Kidney (tissue), 14 donors: ENCODE data around the gene CAMK2A. TPM values are rescaled to one million over a fixed set of nuclear protein-coding genes. Genes with fewer than 3 reads are reported as not detected.

Experiments used
- DNase-seq, 5 donors: peaks; one replicate each; pipeline ENCODE4 v3.0.0-alpha.2; 2013 to 2020
- FAIRE-seq: peaks from 2 replicates; lab custom pipeline; 2012; peaks lifted over from hg19 to GRCh38; lab: Jason Lieb, UNC
- H3K27ac ChIP-seq, 2 donors: one replicate each; pipeline ENCODE4 v1.7.0; 2013; ENCODE audit warnings: low read depth in 2 of 2, low read length in 2 of 2, inconsistent platforms in 1 of 2
- H3K27me3 ChIP-seq: one replicate; pipeline ENCODE4 v1.7.1; 2013; ENCODE audit warnings: low read length, inconsistent platforms; ENCODE audit not compliant: control insufficient read depth, insufficient read depth
- H3K36me3 ChIP-seq, 3 donors: one replicate each; pipeline versions ENCODE4 v1.7.0 to v1.7.1; 2013; ENCODE audit warnings: low read length in 3 of 3, control low read depth in 1 of 3, inconsistent platforms in 1 of 3; ENCODE audit not compliant: insufficient read depth in 3 of 3, control insufficient read depth in 2 of 3
- H3K4me1 ChIP-seq, 3 donors: one replicate each; pipeline versions ENCODE4 v1.7.0 to v1.7.1; 2013; ENCODE audit warnings: low read length in 3 of 3, inconsistent platforms in 1 of 3, low read depth in 1 of 3; ENCODE audit not compliant: control insufficient read depth in 2 of 3, insufficient read depth in 2 of 3
- H3K4me3 ChIP-seq, 3 donors: one replicate each; pipeline versions ENCODE4 v1.7.0 to v1.8.1; 2013; ENCODE audit warnings: low read length in 3 of 3, control low read depth in 1 of 3, inconsistent platforms in 1 of 3
- H3K9ac ChIP-seq, 3 donors: one replicate each; pipeline versions ENCODE4 v1.7.0 to v1.7.1; 2013; ENCODE audit warnings: low read length in 3 of 3, control low read depth in 1 of 3, inconsistent platforms in 1 of 3
- H3K9me3 ChIP-seq, 3 donors: one replicate each; pipeline versions ENCODE4 v1.7.0 to v1.7.1; 2013; ENCODE audit warnings: low read length in 3 of 3, control low read depth in 1 of 3, inconsistent platforms in 1 of 3; ENCODE audit not compliant: control insufficient read depth in 2 of 3, insufficient read depth in 1 of 3
- CTCF ChIP-seq: IDR thresholded peaks from 3 replicates; pipeline ENCODE4 v1.5.1; 2012; ENCODE audit warnings: mild to moderate bottlenecking, moderate library complexity, borderline replicate concordance; ENCODE audit not compliant: insufficient read depth; ENCODE audit errors: extremely low read depth
- intact Hi-C: fragments of 100-400 bp; cut with DNase I; formaldehyde crosslinking; loops from one replicate; pipeline ENCODE4 v1.11.1; 2022
- polyA plus RNA-seq: library from polyadenylated mRNA; stranded (reverse); fragments of 350-450 nt; fragmentation: Illumina TruSeq; extraction: RNeasy Lipid Tissue Mini Kit (QIAGEN cat#74804); gene quantifications from one replicate; pipeline ENCODE4 v1.2.3, GENCODE V29; 2014; ENCODE audit warnings: low read depth, low replicate concordance; ENCODE audit not compliant: insufficient read depth
- total RNA-seq: library from RNA; stranded (reverse); fragmentation: NEBNext Ultra II Directional; extraction: Animal tissue kit (Norgen Biotek cat#: 25700); gene quantifications from one replicate; pipeline ENCODE4 v1.2.1, GENCODE V29; 2021
- donor health status: control.
- donor health status: control.
- donor health status: control.
- donor health status: control.
- donor health status: control.
- donor health status: DM: yes; HTN: yes; CAD: no.
- donor health status: Normal renal cell carcinoma (clear cell type).

The CAMK2A gene
- total and polyA plus RNA-seq, 2 donors from 2014 or later: 0.28 to 0.90 TPM

GRCh38 chr5:150265870-150266383 lies 23.6 kb downstream of the CAMK2A start:
- peaks cover 0 to 3% (median 0%) of the 10 kb centered on the region in 3 donors for H3K4me1 ChIP-seq
- DNase-seq (no peak), FAIRE-seq (no peak)
- H3K27ac ChIP-seq: no peak overlapping the region
- TF ChIP-seq CTCF: no peak
- H3K27me3 ChIP-seq: no peaks in the 10 kb centered on the region
- H3K9ac ChIP-seq: no peak overlapping the region
- no peak overlapping the region for H3K4me3 ChIP-seq
- intact Hi-C loops: no loop called here
- H3K36me3 ChIP-seq: no peaks in the 10 kb centered on the region
- peaks cover 0 to 2% (median 0%) of the 10 kb centered on the region in 3 donors for H3K9me3 ChIP-seq

GRCh38 chr5:150264667-150265603 lies 24.6 kb downstream of the CAMK2A start:
- H3K9me3 ChIP-seq: peaks cover 0 to 2% (median 0%) of the 10 kb centered on the region in 3 donors
- H3K9ac ChIP-seq: no peak overlapping the region
- no peak for TF ChIP-seq CTCF
- peaks cover 0 to 3% (median 0%) of the 10 kb centered on the region in 3 donors for H3K4me1 ChIP-seq
- no peaks in the 10 kb centered on the region for H3K27me3 ChIP-seq
- no peak for FAIRE-seq
- DNase-seq: no peak
- H3K36me3 ChIP-seq: no peaks in the 10 kb centered on the region
- intact Hi-C loops: no loop called here
- H3K4me3 ChIP-seq: no peak overlapping the region
- H3K27ac ChIP-seq: no peak overlapping the region

- DNase-seq: peak in 2 of 5 donors; percentile 28 to 30
- no peak overlapping the region for H3K4me3 ChIP-seq
- H3K27ac ChIP-seq: no peak overlapping the region
- no peak for TF ChIP-seq CTCF
- peaks cover 0 to 2% (median 0%) of the 10 kb centered on the region in 3 donors for H3K9me3 ChIP-seq
- intact Hi-C loops: no loop called here
- H3K36me3 ChIP-seq: no peaks in the 10 kb centered on the region
- H3K9ac ChIP-seq: no peak overlapping the region
- no peak for FAIRE-seq
- H3K4me1 ChIP-seq: peaks cover 0 to 3% (median 0%) of the 10 kb centered on the region in 3 donors
- H3K27me3 ChIP-seq: no peaks in the 10 kb centered on the region
Measured at GRCh38 chr5:150263801-150264621, 25.6 kb downstream of the CAMK2A start.
